Endometrial microvascular endothelial cells (primary cell): ENCODE measurements around the gene TCF25. TPM values are rescaled to one million over a fixed set of nuclear protein-coding genes. Genes with fewer than 3 reads are reported as not detected.
"Not testable (repeated sequence)": the region's sequence is repeated elsewhere in the genome, so short reads cannot be mapped to it uniquely, and the experiment has no call there.

Source experiments
- in situ Hi-C: cut with HindIII; loops from 2 replicates; pipeline ENCODE4 v1.10.0; 2017; ENCODE audit warnings: low sequenced_read_pairs, low pct_unique_long_range_greater_than_20kb; ENCODE audit errors: inconsistent ontology term
- total RNA-seq: library from RNA; depleted of rRNA; stranded (reverse); fragments of >200 nt; gene quantifications from one replicate; pipeline ENCODE4 v1.2.3, GENCODE V29; 2015; ENCODE audit errors: inconsistent ontology term

Gene TCF25
- total RNA-seq, 1 donor from 2014 or later: 165 TPM

GRCh38 chr16:89864527-89864820, 8.9 kb upstream of the TCF25 start:
- in situ Hi-C loops: no loop called here

- in situ Hi-C loops: no loop called here
Observed at GRCh38 chr16:89867918-89868317, 5.5 kb upstream of the TCF25 start.

- in situ Hi-C loops: no loop called here
Observed at GRCh38 chr16:89869911-89870310, 3.5 kb upstream of the TCF25 start.

- in situ Hi-C loops: no loop called here
Observed at GRCh38 chr16:89870440-89870839, 3.0 kb upstream of the TCF25 start.

GRCh38 chr16:89871895-89872294, 1.5 kb upstream of the TCF25 start:
- in situ Hi-C loops: no loop called here

GRCh38 chr16:89873972-89874689, 739 bp downstream of the TCF25 start:
- in situ Hi-C loops: no loop called here

GRCh38 chr16:89879123-89879522, 5.7 kb downstream of the TCF25 start:
- in situ Hi-C loops: not testable (repeated sequence)

GRCh38 chr16:89880477-89881367, 7.3 kb downstream of the TCF25 start:
- in situ Hi-C loops: no loop called here

GRCh38 chr16:89881368-89881730, 8.0 kb downstream of the TCF25 start:
- in situ Hi-C loops: no loop called here

GRCh38 chr16:89883346-89884040, 10.1 kb downstream of the TCF25 start:
- in situ Hi-C loops: no loop called here

- in situ Hi-C loops: no loop called here
Observed at GRCh38 chr16:89884041-89884421, 10.6 kb downstream of the TCF25 start.

GRCh38 chr16:89887243-89887642, 13.9 kb downstream of the TCF25 start:
- in situ Hi-C loops: no loop called here

- in situ Hi-C loops: no loop called here
Observed at GRCh38 chr16:89890200-89890599, 16.8 kb downstream of the TCF25 start.

GRCh38 chr16:89890886-89891657, 17.7 kb downstream of the TCF25 start:
- in situ Hi-C loops: no loop called here

GRCh38 chr16:89892055-89892630, 18.8 kb downstream of the TCF25 start:
- in situ Hi-C loops: no loop called here

GRCh38 chr16:89892635-89893034, 19.2 kb downstream of the TCF25 start:
- in situ Hi-C loops: no loop called here

- in situ Hi-C loops: no loop called here
Observed at GRCh38 chr16:89893642-89894548, 20.5 kb downstream of the TCF25 start.
